Measurements from ENCODE around the gene FGF14.

- TF ChIP-seq CTCF (IDR thresholded peaks at IDR 0.05) = no peak
- TF ChIP-seq POLR2AphosphoS5 (IDR thresholded peaks at IDR 0.05) = no peak
- no peak for TF ChIP-seq EP300 (IDR thresholded peaks at IDR 0.05; ENCODE audit: low read depth)
These were observed 42.6 kb downstream of the FGF14 start for GRCh38 chr13:102359264-102359663.
